HG03097 (cell line): ENCODE data around the gene KMT2B.

Experiments used
- ATAC-seq: cut with Tn5 transposase; IDR thresholded peaks from one replicate; pipeline ENCODE4 v1.9.1; 2021; ENCODE audit not compliant: unreplicated experiment, low FRiP score

KMT2B gene

GRCh38 chr19:35776102-35776788 is 58.4 kb downstream of the KMT2B start:
- no peak for ATAC-seq

DNA sequence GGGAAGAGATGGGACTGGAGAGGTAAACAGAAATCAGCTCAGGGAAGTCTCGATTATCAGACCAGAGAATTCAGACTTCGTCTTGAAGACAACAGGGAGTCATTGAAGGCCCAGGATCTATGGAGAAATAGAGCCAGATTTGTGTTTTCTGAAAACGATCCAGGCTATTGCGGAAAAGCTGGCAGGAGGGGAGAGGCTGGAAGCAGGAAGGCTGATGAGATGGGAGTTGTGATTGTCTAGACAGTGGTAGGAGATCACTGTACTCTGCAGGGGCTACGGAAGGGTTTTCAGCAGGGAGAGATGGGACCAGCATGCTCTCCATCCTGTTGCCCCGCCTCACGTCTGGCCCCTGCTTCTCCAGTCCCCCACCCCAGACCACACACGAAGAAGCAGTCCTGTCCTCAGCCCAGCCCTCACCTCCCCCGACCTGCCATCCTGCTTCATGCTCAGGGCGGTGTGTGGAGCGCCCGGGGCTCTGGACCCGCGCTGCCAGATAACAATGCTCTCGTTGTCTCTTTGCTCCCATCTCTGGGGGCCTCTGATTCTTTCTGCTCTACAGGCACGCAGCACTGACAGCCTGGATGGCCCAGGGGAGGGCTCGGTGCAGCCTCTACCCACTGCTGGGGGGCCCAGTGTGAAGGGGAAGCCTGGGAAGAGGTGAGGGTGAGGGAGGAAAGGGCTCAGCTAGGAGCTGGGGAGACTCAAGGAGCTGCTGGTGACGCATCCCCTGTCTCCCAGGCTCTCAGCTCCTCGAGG is 59.5 kb downstream of the KMT2B start:
- no peak for ATAC-seq

- ATAC-seq: no peak
Observed at GRCh38 chr19:35777961-35778360, 60.2 kb downstream of the KMT2B start.

GRCh38 chr19:35779033-35779432 is 61.2 kb downstream of the KMT2B start:
- ATAC-seq: no peak

DNA sequence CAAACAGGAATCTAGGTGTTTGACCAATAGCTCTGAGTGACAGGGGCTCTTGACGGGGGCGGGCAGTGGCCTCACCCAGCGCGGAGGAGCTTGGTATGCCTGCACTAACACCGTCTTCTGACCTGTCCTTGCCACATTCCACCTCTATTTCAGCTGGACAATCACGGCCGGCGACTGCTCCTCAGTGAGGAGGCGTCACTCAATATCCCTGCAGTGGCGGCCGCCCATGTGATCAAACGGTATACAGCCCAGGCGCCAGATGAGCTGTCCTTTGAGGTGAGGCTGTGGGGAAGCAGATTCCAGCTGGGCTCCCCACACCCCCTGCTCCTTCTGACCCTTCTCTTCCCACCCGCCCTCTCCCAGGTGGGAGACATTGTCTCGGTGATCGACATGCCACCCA is 62.3 kb downstream of the KMT2B start:
- ATAC-seq: no peak

GRCh38 chr19:35780717-35781116 is 62.9 kb downstream of the KMT2B start:
- ATAC-seq: no peak

- ATAC-seq: no peak
Observed at GRCh38 chr19:35781650-35782049, 63.8 kb downstream of the KMT2B start.

GRCh38 chr19:35782589-35782988 is 64.8 kb downstream of the KMT2B start:
- no peak for ATAC-seq

DNA sequence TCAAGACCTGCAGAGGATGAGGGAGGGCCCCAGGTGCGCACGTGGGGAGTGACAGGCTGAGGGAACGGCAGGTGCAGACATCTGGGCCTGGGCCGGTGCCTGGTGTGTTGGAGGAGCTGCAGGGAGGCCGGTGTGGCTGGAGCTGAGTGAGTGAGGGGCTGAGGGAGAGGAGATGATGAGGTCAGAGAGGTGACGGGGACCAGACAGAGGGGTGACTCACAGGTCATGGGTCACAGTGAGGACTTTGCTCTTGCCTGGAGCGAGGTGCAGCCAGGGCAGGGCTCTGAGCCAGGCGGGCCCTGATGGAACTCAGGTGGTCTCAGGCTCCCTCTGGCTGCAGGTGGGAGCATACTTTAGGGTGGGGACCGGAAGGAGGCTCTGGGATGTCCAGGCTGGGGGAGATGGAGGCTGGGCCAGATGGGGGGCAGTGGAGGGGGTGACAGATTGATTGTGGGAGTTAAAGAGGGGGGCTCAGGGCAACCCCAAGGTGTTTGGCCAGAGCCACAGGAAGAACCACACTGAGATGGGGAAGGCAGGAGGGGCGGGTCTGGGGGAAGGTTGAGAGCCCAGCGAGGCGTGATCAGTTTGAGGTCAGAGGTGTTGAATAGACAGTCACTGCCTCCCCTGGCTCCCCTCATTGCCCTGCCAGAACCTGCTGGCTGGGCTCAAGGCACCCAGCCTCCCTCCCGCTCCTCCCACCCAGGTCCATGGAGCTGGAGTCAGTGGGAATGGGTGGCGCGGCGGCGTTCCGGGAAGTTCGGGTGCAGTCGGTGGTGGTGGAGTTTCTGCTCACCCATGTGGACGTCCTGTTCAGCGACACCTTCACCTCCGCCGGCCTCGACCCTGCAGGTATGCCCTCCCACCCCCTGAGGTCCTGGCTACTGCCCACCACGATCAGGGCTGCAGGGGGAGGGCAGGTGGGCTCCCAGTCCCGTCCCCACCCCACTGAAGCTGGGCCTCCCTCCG is 65.9 kb downstream of the KMT2B start:
- ATAC-seq: no peak

- no peak for ATAC-seq
Observed at GRCh38 chr19:35784503-35785338, 66.9 kb downstream of the KMT2B start.

DNA sequence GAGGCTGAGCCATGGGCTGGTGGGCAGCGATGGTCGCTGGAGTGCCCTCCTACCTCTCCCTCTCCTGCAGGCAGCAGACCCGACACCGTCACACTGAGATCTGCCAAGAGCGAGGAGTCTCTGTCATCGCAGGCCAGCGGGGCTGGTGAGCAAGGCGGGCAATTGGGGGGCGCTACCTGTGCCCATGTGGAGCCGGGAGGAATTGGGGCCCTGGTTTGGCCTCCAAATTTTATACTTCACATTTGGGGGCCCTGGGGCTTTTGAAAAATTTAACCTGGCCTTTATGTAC is 67.5 kb downstream of the KMT2B start:
- ATAC-seq: no peak

- ATAC-seq: no peak
Observed at GRCh38 chr19:35786299-35787160, 68.7 kb downstream of the KMT2B start.

GRCh38 chr19:35787227-35787799 is 69.5 kb downstream of the KMT2B start:
- ATAC-seq: no peak
